ENCODE measurements around the gene HAND1.

HAND1 gene

GRCh38 chr5:154472871-154473580, 5.0 kb downstream of the HAND1 start:
- TF ChIP-seq CTCF (IDR thresholded peaks at IDR 0.05; ENCODE audit: low read depth, low read length) = no peak
- no peak overlapping the region for H3K4me3 ChIP-seq (ENCODE audit: low read depth, low read length)
- no peak for DNase-seq (ENCODE audit: low read depth, low spot score)
- in situ Hi-C loops (cut with HindIII; ENCODE audit: low sequenced_read_pairs) = no loop called here

GRCh38 chr5:154470947-154471870, 6.8 kb downstream of the HAND1 start:
- no peak overlapping the region for H3K4me3 ChIP-seq (ENCODE audit: low read depth, low read length)
- TF ChIP-seq CTCF (IDR thresholded peaks at IDR 0.05; ENCODE audit: low read depth, low read length) = no peak
- in situ Hi-C loops (cut with HindIII; ENCODE audit: low sequenced_read_pairs) = no loop called here
- no peak for DNase-seq (ENCODE audit: low read depth, low spot score)

- no peak for DNase-seq (ENCODE audit: low read depth, low spot score)
- in situ Hi-C loops (cut with HindIII; ENCODE audit: low sequenced_read_pairs) = no loop called here
- no peak for TF ChIP-seq CTCF (IDR thresholded peaks at IDR 0.05; ENCODE audit: low read depth, low read length)
These were observed 7.9 kb downstream of the HAND1 start for GRCh38 chr5:154470137-154470536.

GRCh38 chr5:154467655-154468354, 10.2 kb downstream of the HAND1 start:
- H3K4me3 ChIP-seq (ENCODE audit: low read depth, low read length) = no peak overlapping the region
- in situ Hi-C loops (cut with HindIII; ENCODE audit: low sequenced_read_pairs) = no loop called here
- peak; percentile 92 for TF ChIP-seq CTCF (IDR thresholded peaks at IDR 0.05; ENCODE audit: low read depth, low read length)
- peak; percentile 63 for DNase-seq (ENCODE audit: low read depth, low spot score)

More at GRCh38 chr5:154470137-154470536, 7.9 kb downstream of the HAND1 start:
- no peak overlapping the region for H3K4me3 ChIP-seq (ENCODE audit: low read depth, low read length)

GRCh38 chr5:154466671-154467070, 11.4 kb downstream of the HAND1 start:
- in situ Hi-C loops (cut with HindIII; ENCODE audit: low sequenced_read_pairs) = no loop called here
- no peak overlapping the region for H3K4me3 ChIP-seq (ENCODE audit: low read depth, low read length)
- TF ChIP-seq CTCF (IDR thresholded peaks at IDR 0.05; ENCODE audit: low read depth, low read length) = no peak
- DNase-seq (ENCODE audit: low read depth, low spot score) = no peak

GRCh38 chr5:154466147-154466546, 11.9 kb downstream of the HAND1 start:
- no peak overlapping the region for H3K4me3 ChIP-seq (ENCODE audit: low read depth, low read length)
- DNase-seq (ENCODE audit: low read depth, low spot score) = no peak
- in situ Hi-C loops (cut with HindIII; ENCODE audit: low sequenced_read_pairs) = no loop called here

More at GRCh38 chr5:154466147-154466546, 11.9 kb downstream of the HAND1 start:
- TF ChIP-seq CTCF (IDR thresholded peaks at IDR 0.05; ENCODE audit: low read depth, low read length) = no peak
